Endothelial cell of umbilical vein (primary cell): ENCODE results near the gene PRSS33. TPM values are rescaled to one million over a fixed set of nuclear protein-coding genes. Genes with fewer than 3 reads are reported as not detected.

Source experiments
- BruUV-seq: library from RNA; stranded (reverse); fragments of 400-500 nt; replicated peaks from 2 replicates; lab custom pipeline; 2021; lab: Mats Ljungman, UMichigan
- CTCF ChIA-PET: fragments of 300-600, 350-600 bp; sonication (Branson Sonifier 250); formaldehyde crosslinking; loops from one replicate; lab custom pipeline; 2021; ENCODE audit warnings: antibody characterized with exemption, inconsistent platforms; lab: Charles Lee
- POLR2A ChIA-PET: fragments of 300-600, 350-600 bp; sonication (Branson Sonifier 250); formaldehyde crosslinking; loops from one replicate; lab custom pipeline; 2021; ENCODE audit warnings: antibody characterized with exemption, inconsistent platforms; lab: Charles Lee
- DNase-seq: peaks from one replicate; pipeline ENCODE4 v3.0.0-alpha.2; 2011; ENCODE audit warnings: low read depth, low spot score
- FAIRE-seq: peaks from 2 replicates; lab custom pipeline; 2011; peaks lifted over from hg19 to GRCh38; lab: Jason Lieb, UNC
- H2AFZ ChIP-seq: 2 replicates; pipeline ENCODE4 v1.6.0; 2012; ENCODE audit warnings: low read depth, low read length, control low read depth, inconsistent platforms
- H3K27ac ChIP-seq: 2 replicates; pipeline ENCODE4 v1.5.1; 2011; ENCODE audit warnings: low read depth, mild to moderate bottlenecking, control low read depth, low read length, moderate library complexity; ENCODE audit not compliant: insufficient read depth
- H3K27me3 ChIP-seq, 2 experiments: 2 replicates each; pipeline versions ENCODE4 v1.6.0 to v1.6.1; 2011; ENCODE audit warnings: low read length in 2 of 2, mixed read lengths in 1 of 2; ENCODE audit not compliant: control insufficient read depth in 2 of 2, insufficient read depth in 2 of 2
- H3K36me3 ChIP-seq, 2 experiments: 2 replicates in 1 of 2; 3 replicates in 1 of 2; pipeline ENCODE4 v1.5.1; 2011; ENCODE audit warnings: low read length in 2 of 2, mild to moderate bottlenecking in 1 of 2, moderate library complexity in 1 of 2; ENCODE audit not compliant: control insufficient read depth in 2 of 2, insufficient read depth in 2 of 2; ENCODE audit errors: extremely low read depth in 1 of 2
- H3K4me1 ChIP-seq: 3 replicates; pipeline ENCODE4 v1.5.1; 2011; ENCODE audit warnings: mild to moderate bottlenecking, low read length; ENCODE audit not compliant: control insufficient read depth, insufficient read depth; ENCODE audit errors: extremely low read depth
- H3K4me2 ChIP-seq: 2 replicates; pipeline ENCODE4 v1.6.1; 2011; ENCODE audit warnings: low read length, control low read depth, mixed read lengths; ENCODE audit not compliant: insufficient read depth
- H3K4me3 ChIP-seq, 3 experiments: fragments of 200-600 bp in 1 of 3; sonication (generic), shearing (Covaris generic) in 1 of 3; replicated peaks in 1 of 3; 2 replicates each; pipeline ENCODE4 v1.5.1; 2011 to 2016; ENCODE audit warnings: control low read depth in 3 of 3, low read length in 3 of 3, mild to moderate bottlenecking in 2 of 3, inconsistent platforms in 1 of 3, low read depth in 1 of 3, moderate library complexity in 1 of 3; ENCODE audit not compliant: insufficient read depth in 1 of 3
- H3K79me2 ChIP-seq: 2 replicates; pipeline ENCODE4 v1.6.0; 2012; ENCODE audit warnings: low read length, inconsistent platforms; ENCODE audit not compliant: control insufficient read depth, insufficient read depth
- H3K9ac ChIP-seq: replicated peaks from 2 replicates; pipeline ENCODE3; 2011; ENCODE audit warnings: low read length, control low read depth; ENCODE audit not compliant: insufficient read depth; ENCODE audit errors: extremely low read depth
- H3K9me1 ChIP-seq: replicated peaks from 3 replicates; pipeline ENCODE4 v1.6.0; 2011; ENCODE audit warnings: mild to moderate bottlenecking, low read length; ENCODE audit not compliant: control insufficient read depth, insufficient read depth; ENCODE audit errors: extremely low read depth
- H3K9me3 ChIP-seq: replicated peaks from 2 replicates; pipeline ENCODE4 v1.5.1; 2012; ENCODE audit warnings: low read length, inconsistent platforms; ENCODE audit not compliant: control insufficient read depth, insufficient read depth
- H4K20me1 ChIP-seq: replicated peaks from 2 replicates; pipeline ENCODE3; 2011; ENCODE audit warnings: mild to moderate bottlenecking, low read length; ENCODE audit not compliant: control insufficient read depth, insufficient read depth; ENCODE audit errors: extremely low read depth
- CTCF ChIP-seq, 2 donors: IDR thresholded peaks; 1 replicate in 1 of 2; 2 replicates in 1 of 2; pipeline ENCODE4 v1.5.1; 2011; ENCODE audit warnings: low read length in 2 of 2, mild to moderate bottlenecking in 2 of 2, moderate library complexity in 2 of 2, control low read depth in 1 of 2, inconsistent platforms in 1 of 2, low read depth in 1 of 2; ENCODE audit not compliant: insufficient read depth in 1 of 2; ENCODE audit errors: extremely low read depth in 1 of 2
- EZH2 ChIP-seq: IDR thresholded peaks from 2 replicates; pipeline ENCODE4 v1.6.1; 2012; ENCODE audit warnings: borderline replicate concordance, low read depth, mild to moderate bottlenecking, moderate library complexity, low read length, inconsistent platforms; ENCODE audit not compliant: severe bottlenecking
- FOS ChIP-seq: IDR thresholded peaks from 2 replicates; pipeline ENCODE4 v1.6.1; 2011; ENCODE audit warnings: mild to moderate bottlenecking, low read length, moderate library complexity, borderline replicate concordance; ENCODE audit not compliant: insufficient read depth
- GATA2 ChIP-seq: IDR thresholded peaks from 2 replicates; pipeline ENCODE4 v1.7.0; 2011; ENCODE audit warnings: low read depth, mild to moderate bottlenecking, moderate library complexity, mixed read lengths, low read length; ENCODE audit not compliant: insufficient read length, insufficient read depth
- JUN ChIP-seq: IDR thresholded peaks from 2 replicates; pipeline ENCODE4 v1.6.1; 2011; ENCODE audit warnings: borderline replicate concordance, low read depth; ENCODE audit not compliant: insufficient read length, insufficient read depth
- MYC ChIP-seq: IDR thresholded peaks from one replicate; pipeline ENCODE4 v1.6.1; 2011; ENCODE audit warnings: mild to moderate bottlenecking, low read depth, low read length
- POLR2A ChIP-seq: IDR thresholded peaks from 2 replicates; pipeline ENCODE4 v1.6.1; 2012; ENCODE audit warnings: low read depth, mild to moderate bottlenecking, control low read depth, low read length
- POLR2AphosphoS5 ChIP-seq: IDR thresholded peaks from 2 replicates; pipeline ENCODE4 v1.6.1; 2012; ENCODE audit warnings: low read depth, mild to moderate bottlenecking, control low read depth, low read length, moderate library complexity; ENCODE audit not compliant: insufficient read depth
- dilution Hi-C: fragments of 300-500 bp; cut with MboI; formaldehyde crosslinking; loops from one replicate; pipeline ENCODE4 v1.15.0; 2019; ENCODE audit warnings: low sequenced_read_pairs; ENCODE audit not compliant: extremely low pct_ligation_motif_present
- intact Hi-C: fragments of 100-400 bp; cut with micrococcal nuclease; formaldehyde crosslinking; loops from one replicate; pipeline ENCODE4 v1.10.0; 2022
- polyA plus RNA-seq, 4 experiments: library from polyadenylated mRNA; depleted of rRNA in 3 of 4; stranded (reverse) in 3 of 4; unstranded in 1 of 4; fragments of >200 nt; gene quantifications; 2 replicates each; pipeline versions ENCODE4 v1.2.1 to v1.2.3, GENCODE V29; 2011 to 2012; ENCODE audit warnings: missing spikeins in 1 of 4
- total RNA-seq: library from RNA; stranded (reverse); gene quantifications from 2 replicates; pipeline ENCODE4 v1.2.3, GENCODE V29; 2021
- TF ChIP-seq, protein P1 (sequence below): IDR thresholded peaks from 2 replicates; pipeline ENCODE4 v1.6.1; 2011; ENCODE audit not compliant: insufficient read depth, insufficient read length

The PRSS33 gene
- total and polyA plus RNA-seq, 2 donors (not counting 3 experiments of a cell fraction or from before 2014, with no cell fraction given): not detected

DNA sequence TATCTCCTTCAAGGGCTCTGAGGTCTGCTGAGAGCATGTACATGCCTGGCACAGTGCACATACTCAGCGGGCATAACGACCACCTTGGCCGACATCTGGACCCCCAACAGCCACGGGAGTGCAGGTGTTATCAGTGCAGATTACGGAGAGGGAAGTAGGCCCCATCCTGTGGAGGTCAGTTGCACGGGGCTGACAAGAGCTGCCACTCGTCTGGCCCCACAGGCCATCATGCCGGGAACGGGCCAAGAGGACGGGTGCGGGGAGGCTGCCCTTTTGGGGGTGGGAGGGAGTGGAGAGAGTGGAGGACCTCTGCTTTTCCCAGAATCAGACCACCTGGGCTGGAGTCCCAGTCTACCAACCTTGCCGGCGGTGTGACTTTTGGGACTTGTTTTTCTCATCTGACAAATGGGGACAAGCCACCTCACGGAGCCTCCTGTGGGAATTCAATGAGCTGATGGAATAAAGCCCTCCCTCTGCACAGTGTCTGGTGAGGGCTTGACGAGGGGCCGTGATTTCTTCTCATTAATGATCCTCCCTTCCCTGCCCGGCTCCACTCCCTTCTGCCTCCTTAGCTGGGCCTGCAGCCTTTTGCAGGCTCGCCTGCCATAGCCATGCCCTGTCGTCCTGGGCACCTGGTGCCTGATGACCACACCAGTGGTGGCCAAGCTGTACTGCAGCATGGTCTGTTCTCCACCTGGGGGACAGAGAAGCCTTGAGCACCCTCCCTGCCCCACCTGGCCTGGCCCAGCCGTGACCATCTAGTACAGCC lies 4.6 kb downstream of the PRSS33 start:
- POLR2A ChIA-PET: no interaction called here
- Histone ChIP-seq H3K27me3 (peaks cover 10 to 18% of the 10 kb centered on the region in 2 experiments), H2AFZ (no peak overlapping the region), H3K4me3 (no peak overlapping the region), H4K20me1 (no peaks in the 10 kb centered on the region), H3K9me1 (no peaks in the 10 kb centered on the region), H3K27ac (no peak overlapping the region), H3K4me1 (no peaks in the 10 kb centered on the region), H3K9ac (no peak overlapping the region), H3K9me3 (no peaks in the 10 kb centered on the region), H3K79me2 (no peaks in the 10 kb centered on the region), H3K36me3 (no peaks in the 10 kb centered on the region), H3K4me2 (no peak overlapping the region)
- DNase-seq (no peak), FAIRE-seq (no peak)
- TF ChIP-seq MYC: no peak
- no peak for TF ChIP-seq POLR2A
- TF ChIP-seq FOS: no peak
- TF ChIP-seq JUN: no peak
- no peak for TF ChIP-seq CTCF (IDR thresholded peaks at IDR 0.05; ENCODE audit: extremely low read depth in 1 of 2, insufficient read depth in 1 of 2, low read depth in 1 of 2, low read length in 2 of 2)
- TF ChIP-seq, protein P1, sequence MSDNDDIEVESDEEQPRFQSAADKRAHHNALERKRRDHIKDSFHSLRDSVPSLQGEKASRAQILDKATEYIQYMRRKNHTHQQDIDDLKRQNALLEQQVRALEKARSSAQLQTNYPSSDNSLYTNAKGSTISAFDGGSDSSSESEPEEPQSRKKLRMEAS: no peak
- TF ChIP-seq EZH2: no peak
- TF ChIP-seq POLR2AphosphoS5: no peak
- TF ChIP-seq GATA2: no peak
- BruUV-seq: no TSS peak
- dilution Hi-C loops (no loop called here), intact Hi-C loops (no loop called here)
- CTCF ChIA-PET: interaction anchor here (1.8 kb wide), 1 partner anchor 56 kb away, joined by 5 read pairs; no protein-coding TSS in a partner anchor
